Non-pigmented ciliary epithelial cell (primary cell): ENCODE data around the gene APELA.
"Not testable (repeated sequence)": the region's sequence is repeated elsewhere in the genome, so short reads cannot be mapped to it uniquely, and the experiment has no call there.

Experiments
- DNase-seq: peaks from one replicate; pipeline ENCODE4 v3.0.0-alpha.2; 2010; ENCODE audit warnings: low read depth

APELA gene

DNA sequence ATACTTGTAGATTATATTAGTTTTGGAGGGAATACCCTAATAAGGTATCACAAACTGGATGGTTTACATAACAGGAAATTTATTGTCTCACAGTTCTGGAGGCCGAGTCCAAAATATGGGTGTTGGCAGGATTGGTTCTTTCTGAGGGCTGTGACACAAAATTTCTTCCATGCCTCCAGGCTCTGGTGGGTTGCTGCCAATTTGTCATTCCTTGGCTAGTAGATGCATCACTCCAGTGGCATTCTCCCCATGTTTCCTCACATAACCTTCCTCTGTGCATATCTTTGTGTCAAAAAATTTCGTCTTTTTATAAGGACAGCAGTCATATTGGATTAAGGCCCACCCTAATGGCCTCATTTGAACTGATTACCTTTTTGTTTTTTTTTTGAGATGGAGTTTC lies 49.3 kb downstream of the APELA start:
- no peak for DNase-seq

DNA sequence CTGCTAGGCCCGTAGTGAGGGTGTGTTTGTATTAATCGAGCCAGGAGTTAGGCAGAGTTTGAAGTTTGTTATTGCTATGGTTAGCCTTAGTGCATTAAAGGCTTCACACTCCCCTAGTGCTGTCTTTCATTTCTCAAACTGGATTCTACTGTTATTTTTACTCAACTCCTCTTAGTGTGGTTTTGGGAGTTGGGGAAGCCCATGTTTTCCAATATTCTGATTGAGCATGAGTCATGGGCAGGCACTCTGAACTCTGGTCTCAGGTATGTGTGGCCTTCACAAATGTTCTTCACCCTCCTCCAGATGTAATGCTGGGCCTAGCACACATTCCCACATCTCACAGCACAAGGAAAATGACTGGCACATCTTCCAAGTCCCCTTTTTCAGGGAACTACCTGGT lies 50.1 kb downstream of the APELA start:
- not testable (repeated sequence) for DNase-seq

DNA sequence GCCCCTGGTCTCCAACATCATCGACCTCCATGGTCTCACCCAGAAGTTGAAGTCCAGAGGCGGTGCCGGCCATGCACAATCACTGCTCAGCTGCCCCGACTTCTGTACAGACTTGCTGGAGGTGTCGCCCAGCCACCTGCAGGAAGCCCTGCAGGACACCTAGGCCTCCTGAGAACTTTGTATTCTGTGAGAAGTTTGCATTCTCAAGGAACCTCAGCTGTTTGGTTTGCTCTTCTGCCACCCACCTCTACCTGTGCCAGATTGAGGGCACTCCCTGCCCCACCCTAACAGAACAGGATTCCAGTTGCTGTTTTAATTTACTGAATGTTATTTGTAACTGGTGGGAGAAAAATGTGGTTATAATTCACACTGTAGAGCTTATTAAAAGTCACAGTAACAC lies 53.7 kb downstream of the APELA start:
- DNase-seq, result no peak

DNA sequence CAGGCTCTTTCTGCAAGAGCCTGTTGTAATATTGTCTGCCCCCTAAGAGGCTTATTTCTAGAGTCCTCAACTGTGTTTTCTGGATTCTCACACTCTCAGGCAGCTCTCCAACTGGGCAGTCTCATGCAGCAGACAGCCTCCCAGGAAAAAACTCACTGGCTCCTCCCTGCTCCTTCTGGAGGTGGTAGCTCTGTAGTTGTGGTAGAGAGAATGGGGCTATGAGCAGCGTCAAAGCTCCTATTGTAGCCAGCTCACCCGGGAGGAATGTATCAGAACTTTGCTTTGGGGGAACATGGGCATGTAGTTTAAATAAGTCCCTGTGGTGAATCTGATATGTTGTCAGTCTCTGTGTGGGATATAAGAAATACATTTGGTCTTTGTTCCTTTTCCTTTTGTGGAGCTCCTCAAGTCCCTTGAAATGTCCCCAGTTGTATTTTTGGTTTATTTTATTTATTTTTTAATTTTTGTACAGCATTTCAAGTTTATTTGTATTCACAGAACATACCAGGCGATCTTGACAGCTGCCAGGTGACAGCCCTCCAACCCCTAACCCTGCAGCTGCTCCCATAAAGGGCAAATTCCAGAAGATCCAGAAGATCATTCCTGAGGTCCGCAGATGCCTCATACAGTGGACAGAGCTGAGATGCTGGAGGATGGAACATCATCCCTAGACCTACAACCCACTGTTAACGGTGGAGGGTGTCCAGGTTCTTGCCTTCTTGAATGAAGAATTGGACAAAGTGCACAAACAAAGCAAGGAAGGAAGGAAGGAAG lies 54.8 kb downstream of the APELA start:
- no peak for DNase-seq

DNA sequence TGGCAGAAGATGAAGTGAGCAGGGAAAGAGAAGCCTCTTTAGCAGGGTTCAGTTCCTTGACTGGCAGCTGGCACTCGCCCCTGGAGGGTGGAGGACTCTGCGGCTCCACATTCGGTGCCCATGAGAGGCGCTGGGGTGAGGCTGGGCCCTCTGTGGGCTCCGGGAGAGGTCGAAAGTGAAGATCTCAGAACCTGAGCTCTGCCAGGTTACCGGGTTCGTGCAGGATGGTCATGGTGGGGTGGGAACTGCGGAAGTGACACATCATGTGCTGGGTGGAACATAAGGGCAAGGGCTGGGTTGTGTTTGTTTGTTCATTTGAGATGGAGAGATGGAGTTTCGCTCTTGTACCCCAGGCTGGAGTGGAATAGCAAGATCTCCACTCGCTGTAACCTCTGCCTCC lies 56.3 kb downstream of the APELA start:
- DNase-seq, result no peak

DNA sequence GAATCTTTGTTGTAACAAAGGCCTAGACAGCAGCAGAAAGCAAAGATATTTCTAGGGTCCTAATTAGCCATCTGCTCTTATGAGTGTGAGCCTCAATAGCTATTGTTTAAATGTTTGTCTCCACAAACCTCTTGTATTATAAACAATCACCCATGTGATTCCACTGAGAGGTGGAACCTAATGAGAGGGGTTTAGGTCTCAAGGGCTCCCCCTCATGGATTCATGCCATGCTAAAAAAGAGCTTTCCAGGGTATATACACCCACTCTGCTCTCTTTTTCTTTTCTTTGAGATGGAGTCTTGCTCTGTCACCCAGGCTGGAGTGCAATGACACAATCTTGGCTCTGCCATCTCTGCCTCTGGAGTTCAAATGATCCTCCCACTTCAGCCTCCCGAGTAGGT lies 58.4 kb downstream of the APELA start:
- DNase-seq, result no peak

DNA sequence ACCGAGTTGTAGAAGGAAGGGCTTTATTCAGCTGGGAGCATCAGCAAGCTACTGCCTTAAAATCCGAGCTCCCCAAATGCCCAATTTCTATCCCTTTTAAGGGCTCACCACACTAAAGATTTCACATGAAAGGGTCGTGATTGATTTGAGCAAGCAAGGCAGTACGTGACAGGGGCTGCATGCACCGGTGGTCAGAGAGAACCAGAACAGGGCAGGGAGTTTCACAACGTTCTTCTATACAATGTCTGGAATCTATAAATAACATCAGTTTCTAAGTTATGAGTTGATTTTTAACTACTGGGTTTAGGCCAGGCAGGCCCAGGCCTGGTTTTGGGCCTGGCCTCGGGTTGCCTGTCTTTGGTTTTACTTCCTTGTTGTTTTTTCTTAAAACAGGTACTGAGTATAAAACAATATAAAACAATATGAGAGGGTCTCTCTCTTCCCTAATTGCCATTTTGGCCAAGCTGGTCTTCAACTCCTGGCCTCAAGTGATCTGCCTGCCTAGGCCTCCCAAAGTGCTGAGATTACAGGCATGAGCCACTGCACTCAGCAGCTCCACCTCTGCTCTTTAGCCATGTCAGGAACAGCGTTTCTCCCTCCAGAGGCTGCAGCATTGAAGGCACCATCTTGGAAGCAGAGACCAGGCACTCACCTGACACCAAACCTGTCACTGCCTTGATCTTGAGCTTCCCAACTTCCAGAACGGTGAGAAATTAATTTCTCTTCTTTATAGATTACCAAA lies 59.1 kb downstream of the APELA start:
- DNase-seq, result not testable (repeated sequence)

DNA sequence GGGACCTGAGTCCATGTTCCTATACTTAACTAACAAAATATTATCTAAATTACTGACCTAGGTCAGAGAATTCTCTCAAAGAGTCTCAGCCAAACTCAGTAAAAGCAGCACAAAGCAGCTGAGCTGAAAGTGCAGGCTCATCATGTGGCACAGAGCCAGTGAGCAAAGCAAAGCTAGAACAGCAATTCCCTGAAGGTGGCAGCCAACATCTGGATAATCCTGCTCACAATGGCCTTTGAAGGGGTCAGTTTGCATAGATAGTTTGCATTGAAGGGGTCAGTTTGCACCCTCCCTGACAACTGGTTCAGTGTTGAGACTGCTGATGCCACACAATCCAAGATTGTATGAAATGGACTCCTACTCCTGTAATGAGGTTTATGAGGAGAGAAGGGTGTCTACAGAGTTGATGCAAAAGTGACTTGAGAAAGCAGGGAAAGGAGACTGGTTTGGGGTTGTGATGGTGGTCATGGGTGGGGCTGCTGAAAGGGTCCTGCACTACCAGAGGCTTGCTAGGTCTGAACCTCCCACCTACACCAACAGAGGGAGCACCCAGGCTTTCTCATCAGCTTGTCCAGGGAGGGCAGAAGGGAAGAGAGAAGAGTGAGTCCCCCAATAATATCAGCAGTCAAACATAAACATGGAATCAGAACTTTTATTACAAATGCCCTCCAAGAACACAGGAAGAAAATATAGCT lies 60.7 kb downstream of the APELA start:
- DNase-seq, result no peak

DNA sequence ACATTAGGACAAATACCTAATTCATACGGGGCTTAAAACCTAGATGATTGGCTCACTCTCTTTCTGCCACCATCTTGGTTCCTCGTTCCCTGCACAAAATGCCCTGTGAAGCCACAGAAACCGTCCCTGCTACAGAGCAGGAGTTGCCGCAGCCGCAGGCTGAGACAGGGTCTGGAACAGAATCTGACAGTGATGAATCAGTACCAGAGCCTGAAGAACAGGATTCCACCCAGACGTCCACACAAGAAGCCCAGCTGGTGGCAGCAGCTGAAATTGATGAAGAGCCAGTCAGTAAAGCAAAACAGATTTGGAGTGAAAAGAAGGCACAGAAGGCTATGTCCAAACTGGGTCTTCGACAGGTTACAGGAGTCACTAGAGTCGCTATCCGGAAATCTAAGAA lies 66.2 kb downstream of the APELA start:
- no peak for DNase-seq

DNA sequence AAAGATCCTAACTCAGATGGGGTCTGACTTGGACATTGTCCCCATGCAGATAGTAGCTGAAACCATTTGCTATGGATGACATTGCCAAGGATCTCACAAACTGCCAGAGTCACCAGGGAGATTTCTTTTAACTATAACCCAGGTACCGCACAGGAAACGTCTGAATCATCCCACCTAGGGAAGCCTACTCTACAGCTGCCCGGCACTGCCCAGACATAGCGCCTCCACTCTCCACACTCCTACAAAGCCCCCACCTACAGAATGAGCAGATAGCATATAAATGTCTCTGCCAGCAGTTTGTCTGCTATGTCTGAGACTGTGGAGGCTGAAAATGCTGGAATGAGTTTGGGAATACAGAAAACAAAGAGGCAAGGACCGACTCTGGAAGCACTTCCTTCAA lies 68.2 kb downstream of the APELA start:
- DNase-seq, result no peak

DNA sequence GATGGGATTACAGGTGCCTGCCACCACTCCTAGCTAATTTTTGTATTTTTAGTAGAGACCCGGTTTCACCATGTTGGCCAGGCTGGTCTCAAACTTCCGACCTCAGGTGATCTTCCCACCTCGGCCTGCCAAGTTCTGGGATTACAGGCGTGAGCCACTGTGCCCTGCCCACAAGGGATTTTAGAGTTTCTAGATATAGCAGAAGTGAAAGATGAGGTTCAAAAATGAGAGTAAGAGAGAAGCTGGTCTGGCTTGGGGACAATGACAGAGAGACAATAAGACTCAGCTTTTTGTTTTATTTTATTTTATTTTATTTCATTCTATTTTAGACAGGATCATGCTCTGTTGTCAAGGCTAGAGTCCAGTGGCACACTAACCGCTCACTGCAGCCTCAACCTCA lies 69.8 kb downstream of the APELA start:
- no peak for DNase-seq
